GM12878 (cell line): ENCODE data around the gene WHRN. TPM values are rescaled to one million over a fixed set of nuclear protein-coding genes. Genes with fewer than 3 reads are reported as not detected.

Source experiments
- ATAC-seq: fragments of 200-7000 bp; cut with Tn5 transposase; 3 replicates; pipeline ENCODE4 v1.9.1; 2020; ENCODE audit warnings: mild to moderate bottlenecking, moderate library complexity
- BruUV-seq: library from RNA; stranded (reverse); fragments of 400-500 nt; replicated peaks from 2 replicates; lab custom pipeline; 2021; lab: Mats Ljungman, UMichigan
- CTCF ChIA-PET: fragments of 300-600 bp; sonication (Branson Sonifier 250); formaldehyde crosslinking; extraction: SDS; loops from one replicate; lab custom pipeline; 2021; ENCODE audit warnings: inconsistent platforms; lab: Yijun Ruan, JAX
- POLR2A ChIA-PET: fragments of 350-600 bp; formaldehyde crosslinking; extraction: SDS; loops from one replicate; lab custom pipeline; 2021; ENCODE audit warnings: inconsistent platforms; lab: Charles Lee
- RAD21 ChIA-PET: fragments of 300-600 bp; sonication (Branson Sonifier 250); formaldehyde crosslinking; loops from one replicate; lab custom pipeline; 2023; ENCODE audit warnings: antibody characterized with exemption; ENCODE audit not compliant: unreplicated experiment; lab: Charles Lee
- SMC1A ChIA-PET: fragments of 300-600 bp; sonication (Branson Sonifier 250); formaldehyde crosslinking; loops from one replicate; lab custom pipeline; 2023; ENCODE audit not compliant: unreplicated experiment, uncharacterized antibody; lab: Charles Lee
- DNase-seq: peaks from one replicate; pipeline ENCODE4 v3.0.0-alpha.2; 2011; ENCODE audit warnings: low read depth, low spot score
- FAIRE-seq: peaks from 3 replicates; lab custom pipeline; 2011; peaks lifted over from hg19 to GRCh38; lab: Jason Lieb, UNC
- H2AFZ ChIP-seq: 2 replicates; pipeline ENCODE4 v1.6.0; 2011; ENCODE audit warnings: low read depth, low read length, control low read depth; ENCODE audit not compliant: control insufficient read depth
- H3K27ac ChIP-seq: 2 replicates; pipeline ENCODE4 v1.5.1; 2011; ENCODE audit warnings: control low read depth; ENCODE audit not compliant: control insufficient read depth, insufficient read depth
- H3K27me3 ChIP-seq, 2 experiments: replicated peaks in 1 of 2; 2 replicates each; pipeline versions ENCODE4 v1.6.0 to v1.6.1; 2011; ENCODE audit warnings: low read length in 1 of 2; ENCODE audit not compliant: control insufficient read depth in 2 of 2, insufficient read depth in 2 of 2
- H3K36me3 ChIP-seq, 2 experiments: 2 replicates each; pipeline ENCODE4 v1.5.1; 2011; ENCODE audit warnings: low read length in 1 of 2; ENCODE audit not compliant: control insufficient read depth in 2 of 2, insufficient read depth in 2 of 2
- H3K4me1 ChIP-seq: 2 replicates; pipeline ENCODE4 v1.6.1; 2011; ENCODE audit warnings: mild to moderate bottlenecking, low read length, moderate library complexity, mixed read lengths; ENCODE audit not compliant: control insufficient read depth, insufficient read depth
- H3K4me2 ChIP-seq: 2 replicates; pipeline ENCODE4 v1.6.0; 2011; ENCODE audit warnings: control low read depth; ENCODE audit not compliant: control insufficient read depth, insufficient read depth
- H3K4me3 ChIP-seq: fragments of 200-600 bp; sonication (generic); 2 replicates; pipeline ENCODE4 v1.5.1; 2016
- H3K79me2 ChIP-seq: 2 replicates; pipeline ENCODE4 v1.6.0; 2011; ENCODE audit warnings: low read length; ENCODE audit not compliant: control insufficient read depth, insufficient read depth
- H3K9ac ChIP-seq: 2 replicates; pipeline ENCODE4 v1.8.0; 2011; ENCODE audit warnings: low read length, control low read depth, mixed read lengths; ENCODE audit not compliant: control insufficient read depth, insufficient read depth
- H3K9me3 ChIP-seq: replicated peaks from 3 replicates; pipeline ENCODE4 v1.5.1; 2011; ENCODE audit warnings: mild to moderate bottlenecking, low read length; ENCODE audit not compliant: control insufficient read depth, insufficient read depth
- H4K20me1 ChIP-seq: 2 replicates; pipeline ENCODE4 v1.6.0; 2011; ENCODE audit not compliant: control insufficient read depth, insufficient read depth
- CBX5 ChIP-seq: sonication (generic); IDR thresholded peaks from 2 replicates; pipeline ENCODE4 v1.6.1; 2016; ENCODE audit warnings: low read depth, moderate library complexity, mild to moderate bottlenecking, inconsistent platforms
- CHD4 ChIP-seq: fragments of 200-600 bp; sonication (generic); IDR thresholded peaks from 2 replicates; pipeline ENCODE4 v1.6.1; 2016; ENCODE audit warnings: mild to moderate bottlenecking
- E4F1 ChIP-seq: fragments of 450-650 bp; IDR thresholded peaks from 2 replicates; pipeline ENCODE4 v1.6.1; 2018; ENCODE audit warnings: borderline replicate concordance, mild to moderate bottlenecking; ENCODE audit not compliant: partially characterized antibody
- ESRRA ChIP-seq: IDR thresholded peaks from 2 replicates; pipeline ENCODE4 v1.6.1; 2012; ENCODE audit warnings: mild to moderate bottlenecking, low read length, improper control_type of control experiment
- HCFC1 ChIP-seq: fragments of 150-350 bp; IDR thresholded peaks from 2 replicates; pipeline ENCODE4 v1.6.1; 2014; ENCODE audit warnings: low read length
- HSF1 ChIP-seq: fragments of 150-350 bp; IDR thresholded peaks from 2 replicates; pipeline ENCODE4 v1.6.1; 2014; ENCODE audit warnings: mild to moderate bottlenecking, low read depth, low read length
- IKZF1 ChIP-seq: fragments of 450-650 bp; conservative IDR thresholded peaks from 2 replicates; pipeline ENCODE4 v1.6.1; 2017; ENCODE audit warnings: antibody characterized with exemption, mild to moderate bottlenecking
- KAT2A ChIP-seq: conservative IDR thresholded peaks from 2 replicates; pipeline ENCODE4 v1.6.1; 2011; ENCODE audit warnings: low read depth, low read length; ENCODE audit not compliant: control insufficient read depth
- KLF5 ChIP-seq: fragments of 450-650 bp; IDR thresholded peaks from 2 replicates; pipeline ENCODE4 v1.6.1; 2014; ENCODE audit warnings: mild to moderate bottlenecking; ENCODE audit not compliant: partially characterized antibody
- LARP7 ChIP-seq: fragments of 450-650 bp; IDR thresholded peaks from 2 replicates; pipeline ENCODE4 v1.6.1; 2017; ENCODE audit warnings: mild to moderate bottlenecking
- MEF2B ChIP-seq: fragments of 450-650 bp; IDR thresholded peaks from 2 replicates; pipeline ENCODE4 v1.6.1; 2018; ENCODE audit warnings: mild to moderate bottlenecking, moderate library complexity; ENCODE audit not compliant: partially characterized antibody, poor library complexity, severe bottlenecking
- POLR2AphosphoS5 ChIP-seq: IDR thresholded peaks from 2 replicates; pipeline ENCODE4 v1.6.1; 2011; ENCODE audit warnings: mild to moderate bottlenecking, low read length, inconsistent platforms
- RAD51 ChIP-seq: fragments of 450-650 bp; IDR thresholded peaks from 2 replicates; pipeline ENCODE4 v1.6.1; 2016; ENCODE audit warnings: moderate library complexity, mild to moderate bottlenecking, inconsistent platforms
- REST ChIP-seq: IDR thresholded peaks from 2 replicates; pipeline ENCODE4 v1.6.1; 2012; ENCODE audit warnings: mild to moderate bottlenecking, low read depth, low read length
- ZNF217 ChIP-seq: fragments of 450-650 bp; IDR thresholded peaks from 2 replicates; pipeline ENCODE4 v1.6.1; 2017; ENCODE audit warnings: antibody characterized with exemption, mild to moderate bottlenecking
- in situ Hi-C: fragments of 300-500 bp; cut with MboI; formaldehyde crosslinking; loops from 9 replicates; pipeline ENCODE4 v1.14.3; 2018; ENCODE audit warnings: mixed read lengths
- intact Hi-C: fragments of 100-400 bp; cut with micrococcal nuclease; formaldehyde crosslinking; loops from one replicate; pipeline ENCODE4 v1.14.2; 2022; ENCODE audit not compliant: unreplicated experiment
- polyA plus RNA-seq, 11 experiments: library from polyadenylated mRNA; depleted of rRNA in 4 of 11; unstranded in 6 of 11; stranded (reverse) in 5 of 11; fragments of >200 nt; fragmentation: Nextera tagmentation in 4 of 11; fragmentation: Illumina TruSeq in 1 of 11; extraction: Ambion mirVana in 4 of 11; extraction: Trizol in 1 of 11; gene quantifications; 1 replicate in 1 of 11; 2 replicates in 10 of 11; pipeline versions ENCODE4 v1.2.1 to v1.2.3, GENCODE V29; 2011 to 2016; ENCODE audit warnings: inconsistent platforms in 2 of 11, missing spikeins in 2 of 11, low read depth in 1 of 11
- total RNA-seq, 4 experiments: library from RNA; depleted of rRNA in 3 of 4; stranded (reverse); fragments of >200 nt in 3 of 4; fragmentation: Illumina TruSeq in 1 of 4; extraction: Trizol in 1 of 4; gene quantifications; 2 replicates each; pipeline versions ENCODE4 v1.2.1 to v1.2.3, GENCODE V29; 2013 to 2021

Gene WHRN
- total and polyA plus RNA-seq, 10 of the 15 experiments (the other 5 are each of a cell fraction or from before 2014, with no cell fraction given): 0.04 to 18.2 (median 0.68) TPM; not detected in 1

GRCh38 chr9:114546851-114547250, 41.6 kb upstream of the WHRN start:
- FAIRE-seq: no peak
- H2AFZ ChIP-seq: no peak overlapping the region
- H3K4me1 ChIP-seq: no peaks in the 10 kb centered on the region
- in situ Hi-C loops (no loop called here), intact Hi-C loops (no loop called here)
- H3K9ac ChIP-seq: no peak overlapping the region
- H3K27me3 ChIP-seq: peaks cover 0 to 5% of the 10 kb centered on the region in 2 experiments; a peak in 1 of 4 replicates
- ATAC-seq: no peak
- BruUV-seq: no TSS peak
- no peak for DNase-seq
- CTCF ChIA-PET: interaction anchor here (0.8 to 1.9 kb wide), 4 partner anchors 40 to 141 kb away, joined by 3 to 8 read pairs (median 6); no protein-coding TSS in a partner anchor
- POLR2A ChIA-PET: no interaction called here
- no peak overlapping the region for H3K4me3 ChIP-seq
- no peaks in the 10 kb centered on the region for H3K79me2 ChIP-seq
- no peaks in the 10 kb centered on the region for H3K9me3 ChIP-seq
- H3K27ac ChIP-seq: no peak overlapping the region
- RAD21 ChIA-PET: interaction anchor here (0.5 kb wide), 1 partner anchor 358 kb away, joined by 3 read pairs; no protein-coding TSS in a partner anchor
- no peak overlapping the region for H3K4me2 ChIP-seq
- SMC1A ChIA-PET: interaction anchor here (0.8 to 1.3 kb wide), 2 partner anchors 17 to 107 kb away, joined by 3 read pairs; no protein-coding TSS in a partner anchor
- H4K20me1 ChIP-seq: no peaks in the 10 kb centered on the region
- H3K36me3 ChIP-seq: no peaks in the 10 kb centered on the region
- TF ChIP-seq ESRRA (no peak), LARP7 (no peak), HCFC1 (no peak), IKZF1 (no peak), KAT2A (no peak), REST (no peak), RAD51 (no peak), HSF1 (no peak), E4F1 (no peak), KLF5 (no peak), ZNF217 (no peak), MEF2B (no peak), POLR2AphosphoS5 (no peak), CHD4 (no peak), CBX5 (no peak)
